Measurements from ENCODE around the gene HDGFL1. TPM values are rescaled to one million over a fixed set of nuclear protein-coding genes. Genes with fewer than 3 reads are reported as not detected.

HDGFL1 gene
- total RNA-seq, 1 experiment from 2014 or later = not detected

GRCh38 chr6:22544476-22544875, 24.9 kb upstream of the HDGFL1 start:
- no peaks in the 10 kb centered on the region for H3K4me1 Mint-ChIP-seq
- H3K9me3 Mint-ChIP-seq = no peaks in the 10 kb centered on the region
- H3K4me3 Mint-ChIP-seq = no peak overlapping the region
- no peaks in the 10 kb centered on the region for H3K27me3 Mint-ChIP-seq (ENCODE audit: low read depth)
- ChIA-PET POLR2A (no interaction called here), CTCF (no interaction called here)
- TF ChIP-seq, protein P1, sequence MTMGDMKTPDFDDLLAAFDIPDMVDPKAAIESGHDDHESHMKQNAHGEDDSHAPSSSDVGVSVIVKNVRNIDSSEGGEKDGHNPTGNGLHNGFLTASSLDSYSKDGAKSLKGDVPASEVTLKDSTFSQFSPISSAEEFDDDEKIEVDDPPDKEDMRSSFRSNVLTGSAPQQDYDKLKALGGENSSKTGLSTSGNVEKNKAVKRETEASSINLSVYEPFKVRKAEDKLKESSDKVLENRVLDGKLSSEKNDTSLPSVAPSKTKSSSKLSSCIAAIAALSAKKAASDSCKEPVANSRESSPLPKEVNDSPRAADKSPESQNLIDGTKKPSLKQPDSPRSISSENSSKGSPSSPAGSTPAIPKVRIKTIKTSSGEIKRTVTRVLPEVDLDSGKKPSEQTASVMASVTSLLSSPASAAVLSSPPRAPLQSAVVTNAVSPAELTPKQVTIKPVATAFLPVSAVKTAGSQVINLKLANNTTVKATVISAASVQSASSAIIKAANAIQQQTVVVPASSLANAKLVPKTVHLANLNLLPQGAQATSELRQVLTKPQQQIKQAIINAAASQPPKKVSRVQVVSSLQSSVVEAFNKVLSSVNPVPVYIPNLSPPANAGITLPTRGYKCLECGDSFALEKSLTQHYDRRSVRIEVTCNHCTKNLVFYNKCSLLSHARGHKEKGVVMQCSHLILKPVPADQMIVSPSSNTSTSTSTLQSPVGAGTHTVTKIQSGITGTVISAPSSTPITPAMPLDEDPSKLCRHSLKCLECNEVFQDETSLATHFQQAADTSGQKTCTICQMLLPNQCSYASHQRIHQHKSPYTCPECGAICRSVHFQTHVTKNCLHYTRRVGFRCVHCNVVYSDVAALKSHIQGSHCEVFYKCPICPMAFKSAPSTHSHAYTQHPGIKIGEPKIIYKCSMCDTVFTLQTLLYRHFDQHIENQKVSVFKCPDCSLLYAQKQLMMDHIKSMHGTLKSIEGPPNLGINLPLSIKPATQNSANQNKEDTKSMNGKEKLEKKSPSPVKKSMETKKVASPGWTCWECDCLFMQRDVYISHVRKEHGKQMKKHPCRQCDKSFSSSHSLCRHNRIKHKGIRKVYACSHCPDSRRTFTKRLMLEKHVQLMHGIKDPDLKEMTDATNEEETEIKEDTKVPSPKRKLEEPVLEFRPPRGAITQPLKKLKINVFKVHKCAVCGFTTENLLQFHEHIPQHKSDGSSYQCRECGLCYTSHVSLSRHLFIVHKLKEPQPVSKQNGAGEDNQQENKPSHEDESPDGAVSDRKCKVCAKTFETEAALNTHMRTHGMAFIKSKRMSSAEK (CRISPR knock-in tag; IDR thresholded peaks at IDR 0.05; ENCODE audit: borderline replicate concordance) = no peak
- TF ChIP-seq FOXJ3 (CRISPR knock-in tag; IDR thresholded peaks at IDR 0.05; ENCODE audit: borderline replicate concordance) (no peak), RELA (CRISPR knock-in tag; IDR thresholded peaks at IDR 0.05; ENCODE audit: borderline replicate concordance) (no peak), ZNF425 (CRISPR knock-in tag; conservative IDR thresholded peaks at IDR 0.05) (no peak), KAT7 (CRISPR knock-in tag; IDR thresholded peaks at IDR 0.05; ENCODE audit: borderline replicate concordance) (no peak), ELF4 (CRISPR knock-in tag; IDR thresholded peaks at IDR 0.05; ENCODE audit: low read depth) (no peak)
- TF ChIP-seq, protein P2, sequence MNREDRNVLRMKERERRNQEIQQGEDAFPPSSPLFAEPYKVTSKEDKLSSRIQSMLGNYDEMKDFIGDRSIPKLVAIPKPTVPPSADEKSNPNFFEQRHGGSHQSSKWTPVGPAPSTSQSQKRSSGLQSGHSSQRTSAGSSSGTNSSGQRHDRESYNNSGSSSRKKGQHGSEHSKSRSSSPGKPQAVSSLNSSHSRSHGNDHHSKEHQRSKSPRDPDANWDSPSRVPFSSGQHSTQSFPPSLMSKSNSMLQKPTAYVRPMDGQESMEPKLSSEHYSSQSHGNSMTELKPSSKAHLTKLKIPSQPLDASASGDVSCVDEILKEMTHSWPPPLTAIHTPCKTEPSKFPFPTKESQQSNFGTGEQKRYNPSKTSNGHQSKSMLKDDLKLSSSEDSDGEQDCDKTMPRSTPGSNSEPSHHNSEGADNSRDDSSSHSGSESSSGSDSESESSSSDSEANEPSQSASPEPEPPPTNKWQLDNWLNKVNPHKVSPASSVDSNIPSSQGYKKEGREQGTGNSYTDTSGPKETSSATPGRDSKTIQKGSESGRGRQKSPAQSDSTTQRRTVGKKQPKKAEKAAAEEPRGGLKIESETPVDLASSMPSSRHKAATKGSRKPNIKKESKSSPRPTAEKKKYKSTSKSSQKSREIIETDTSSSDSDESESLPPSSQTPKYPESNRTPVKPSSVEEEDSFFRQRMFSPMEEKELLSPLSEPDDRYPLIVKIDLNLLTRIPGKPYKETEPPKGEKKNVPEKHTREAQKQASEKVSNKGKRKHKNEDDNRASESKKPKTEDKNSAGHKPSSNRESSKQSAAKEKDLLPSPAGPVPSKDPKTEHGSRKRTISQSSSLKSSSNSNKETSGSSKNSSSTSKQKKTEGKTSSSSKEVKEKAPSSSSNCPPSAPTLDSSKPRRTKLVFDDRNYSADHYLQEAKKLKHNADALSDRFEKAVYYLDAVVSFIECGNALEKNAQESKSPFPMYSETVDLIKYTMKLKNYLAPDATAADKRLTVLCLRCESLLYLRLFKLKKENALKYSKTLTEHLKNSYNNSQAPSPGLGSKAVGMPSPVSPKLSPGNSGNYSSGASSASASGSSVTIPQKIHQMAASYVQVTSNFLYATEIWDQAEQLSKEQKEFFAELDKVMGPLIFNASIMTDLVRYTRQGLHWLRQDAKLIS (CRISPR knock-in tag; IDR thresholded peaks at IDR 0.05; ENCODE audit: borderline replicate concordance) = no peak
- TF ChIP-seq, protein P3, sequence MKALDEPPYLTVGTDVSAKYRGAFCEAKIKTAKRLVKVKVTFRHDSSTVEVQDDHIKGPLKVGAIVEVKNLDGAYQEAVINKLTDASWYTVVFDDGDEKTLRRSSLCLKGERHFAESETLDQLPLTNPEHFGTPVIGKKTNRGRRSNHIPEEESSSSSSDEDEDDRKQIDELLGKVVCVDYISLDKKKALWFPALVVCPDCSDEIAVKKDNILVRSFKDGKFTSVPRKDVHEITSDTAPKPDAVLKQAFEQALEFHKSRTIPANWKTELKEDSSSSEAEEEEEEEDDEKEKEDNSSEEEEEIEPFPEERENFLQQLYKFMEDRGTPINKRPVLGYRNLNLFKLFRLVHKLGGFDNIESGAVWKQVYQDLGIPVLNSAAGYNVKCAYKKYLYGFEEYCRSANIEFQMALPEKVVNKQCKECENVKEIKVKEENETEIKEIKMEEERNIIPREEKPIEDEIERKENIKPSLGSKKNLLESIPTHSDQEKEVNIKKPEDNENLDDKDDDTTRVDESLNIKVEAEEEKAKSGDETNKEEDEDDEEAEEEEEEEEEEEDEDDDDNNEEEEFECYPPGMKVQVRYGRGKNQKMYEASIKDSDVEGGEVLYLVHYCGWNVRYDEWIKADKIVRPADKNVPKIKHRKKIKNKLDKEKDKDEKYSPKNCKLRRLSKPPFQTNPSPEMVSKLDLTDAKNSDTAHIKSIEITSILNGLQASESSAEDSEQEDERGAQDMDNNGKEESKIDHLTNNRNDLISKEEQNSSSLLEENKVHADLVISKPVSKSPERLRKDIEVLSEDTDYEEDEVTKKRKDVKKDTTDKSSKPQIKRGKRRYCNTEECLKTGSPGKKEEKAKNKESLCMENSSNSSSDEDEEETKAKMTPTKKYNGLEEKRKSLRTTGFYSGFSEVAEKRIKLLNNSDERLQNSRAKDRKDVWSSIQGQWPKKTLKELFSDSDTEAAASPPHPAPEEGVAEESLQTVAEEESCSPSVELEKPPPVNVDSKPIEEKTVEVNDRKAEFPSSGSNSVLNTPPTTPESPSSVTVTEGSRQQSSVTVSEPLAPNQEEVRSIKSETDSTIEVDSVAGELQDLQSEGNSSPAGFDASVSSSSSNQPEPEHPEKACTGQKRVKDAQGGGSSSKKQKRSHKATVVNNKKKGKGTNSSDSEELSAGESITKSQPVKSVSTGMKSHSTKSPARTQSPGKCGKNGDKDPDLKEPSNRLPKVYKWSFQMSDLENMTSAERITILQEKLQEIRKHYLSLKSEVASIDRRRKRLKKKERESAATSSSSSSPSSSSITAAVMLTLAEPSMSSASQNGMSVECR (CRISPR knock-in tag; IDR thresholded peaks at IDR 0.05; ENCODE audit: borderline replicate concordance) = no peak
- TF ChIP-seq, protein P4, sequence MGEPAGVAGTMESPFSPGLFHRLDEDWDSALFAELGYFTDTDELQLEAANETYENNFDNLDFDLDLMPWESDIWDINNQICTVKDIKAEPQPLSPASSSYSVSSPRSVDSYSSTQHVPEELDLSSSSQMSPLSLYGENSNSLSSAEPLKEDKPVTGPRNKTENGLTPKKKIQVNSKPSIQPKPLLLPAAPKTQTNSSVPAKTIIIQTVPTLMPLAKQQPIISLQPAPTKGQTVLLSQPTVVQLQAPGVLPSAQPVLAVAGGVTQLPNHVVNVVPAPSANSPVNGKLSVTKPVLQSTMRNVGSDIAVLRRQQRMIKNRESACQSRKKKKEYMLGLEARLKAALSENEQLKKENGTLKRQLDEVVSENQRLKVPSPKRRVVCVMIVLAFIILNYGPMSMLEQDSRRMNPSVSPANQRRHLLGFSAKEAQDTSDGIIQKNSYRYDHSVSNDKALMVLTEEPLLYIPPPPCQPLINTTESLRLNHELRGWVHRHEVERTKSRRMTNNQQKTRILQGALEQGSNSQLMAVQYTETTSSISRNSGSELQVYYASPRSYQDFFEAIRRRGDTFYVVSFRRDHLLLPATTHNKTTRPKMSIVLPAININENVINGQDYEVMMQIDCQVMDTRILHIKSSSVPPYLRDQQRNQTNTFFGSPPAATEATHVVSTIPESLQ (CRISPR knock-in tag; IDR thresholded peaks at IDR 0.05) = no peak
- TF ChIP-seq, protein P5, sequence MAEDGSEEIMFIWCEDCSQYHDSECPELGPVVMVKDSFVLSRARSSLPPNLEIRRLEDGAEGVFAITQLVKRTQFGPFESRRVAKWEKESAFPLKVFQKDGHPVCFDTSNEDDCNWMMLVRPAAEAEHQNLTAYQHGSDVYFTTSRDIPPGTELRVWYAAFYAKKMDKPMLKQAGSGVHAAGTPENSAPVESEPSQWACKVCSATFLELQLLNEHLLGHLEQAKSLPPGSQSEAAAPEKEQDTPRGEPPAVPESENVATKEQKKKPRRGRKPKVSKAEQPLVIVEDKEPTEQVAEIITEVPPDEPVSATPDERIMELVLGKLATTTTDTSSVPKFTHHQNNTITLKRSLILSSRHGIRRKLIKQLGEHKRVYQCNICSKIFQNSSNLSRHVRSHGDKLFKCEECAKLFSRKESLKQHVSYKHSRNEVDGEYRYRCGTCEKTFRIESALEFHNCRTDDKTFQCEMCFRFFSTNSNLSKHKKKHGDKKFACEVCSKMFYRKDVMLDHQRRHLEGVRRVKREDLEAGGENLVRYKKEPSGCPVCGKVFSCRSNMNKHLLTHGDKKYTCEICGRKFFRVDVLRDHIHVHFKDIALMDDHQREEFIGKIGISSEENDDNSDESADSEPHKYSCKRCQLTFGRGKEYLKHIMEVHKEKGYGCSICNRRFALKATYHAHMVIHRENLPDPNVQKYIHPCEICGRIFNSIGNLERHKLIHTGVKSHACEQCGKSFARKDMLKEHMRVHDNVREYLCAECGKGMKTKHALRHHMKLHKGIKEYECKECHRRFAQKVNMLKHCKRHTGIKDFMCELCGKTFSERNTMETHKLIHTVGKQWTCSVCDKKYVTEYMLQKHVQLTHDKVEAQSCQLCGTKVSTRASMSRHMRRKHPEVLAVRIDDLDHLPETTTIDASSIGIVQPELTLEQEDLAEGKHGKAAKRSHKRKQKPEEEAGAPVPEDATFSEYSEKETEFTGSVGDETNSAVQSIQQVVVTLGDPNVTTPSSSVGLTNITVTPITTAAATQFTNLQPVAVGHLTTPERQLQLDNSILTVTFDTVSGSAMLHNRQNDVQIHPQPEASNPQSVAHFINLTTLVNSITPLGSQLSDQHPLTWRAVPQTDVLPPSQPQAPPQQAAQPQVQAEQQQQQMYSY (CRISPR knock-in tag; IDR thresholded peaks at IDR 0.05) = no peak
- H3K36me3 Mint-ChIP-seq = no peaks in the 10 kb centered on the region
- DNase-seq (ENCODE audit: low spot score) (no peak), ATAC-seq (no peak)
- H3K27ac Mint-ChIP-seq = no peak overlapping the region
